WTC11 (cell line): ENCODE measurements around the gene B4GALT2. TPM values are rescaled to one million over a fixed set of nuclear protein-coding genes. Genes with fewer than 3 reads are reported as not detected.

ENCODE experiments used
- ATAC-seq: fragments of 200-7000 bp; cut with Tn5 transposase; 2 replicates; pipeline ENCODE4 v1.10.0; 2021; ENCODE audit warnings: mild to moderate bottlenecking, moderate library complexity
- CTCF ChIA-PET: fragments of 300-600 bp; sonication (Branson Sonifier 250); formaldehyde crosslinking; loops from one replicate; lab custom pipeline; 2021; ENCODE audit warnings: antibody characterized with exemption; lab: Charles Lee
- POLR2A ChIA-PET: fragments of 350-600 bp; sonication (Branson Sonifier 250); formaldehyde crosslinking; loops from one replicate; lab custom pipeline; 2021; ENCODE audit warnings: antibody characterized with exemption; lab: Charles Lee
- DNase-seq: peaks from one replicate; pipeline ENCODE4 v3.0.0; 2021; ENCODE audit warnings: low spot score
- H3K27ac Mint-ChIP-seq: 2 replicates; pipeline ENCODE4 v1.8.0; 2021; ENCODE audit warnings: mixed read lengths
- H3K27me3 Mint-ChIP-seq: 2 replicates; pipeline ENCODE4 v1.8.0; 2021; ENCODE audit warnings: low read depth, mild to moderate bottlenecking, moderate library complexity, mixed read lengths
- H3K36me3 Mint-ChIP-seq: 2 replicates; pipeline ENCODE4 v1.8.0; 2021; ENCODE audit warnings: mixed read lengths
- H3K4me1 Mint-ChIP-seq: 2 replicates; pipeline ENCODE4 v1.8.0; 2022; ENCODE audit warnings: mixed read lengths
- H3K4me3 Mint-ChIP-seq: 2 replicates; pipeline ENCODE4 v1.8.0; 2021; ENCODE audit warnings: mild to moderate bottlenecking, moderate library complexity, mixed read lengths
- H3K9me3 Mint-ChIP-seq: 2 replicates; pipeline ENCODE4 v1.8.0; 2021; ENCODE audit warnings: mixed read lengths
- ARID4B ChIP-seq: sonication (generic); formaldehyde crosslinking; IDR thresholded peaks from 2 replicates; pipeline ENCODE4 v1.8.0; 2023; ENCODE audit warnings: missing genetic modification reagents, mild to moderate bottlenecking, borderline replicate concordance
- CBFB ChIP-seq: sonication (generic); formaldehyde crosslinking; IDR thresholded peaks from 2 replicates; pipeline ENCODE4 v1.8.1; 2022; ENCODE audit warnings: mild to moderate bottlenecking, low read depth, missing genetic modification reagents
- E2F5 ChIP-seq: sonication (generic); formaldehyde crosslinking; IDR thresholded peaks from 2 replicates; pipeline ENCODE4 v1.8.1; 2022; ENCODE audit warnings: mild to moderate bottlenecking, moderate library complexity, missing genetic modification reagents
- ETV6 ChIP-seq: sonication (generic); formaldehyde crosslinking; IDR thresholded peaks from 2 replicates; pipeline ENCODE4 v1.8.1; 2022; ENCODE audit warnings: mild to moderate bottlenecking, missing genetic modification reagents
- FOXK1 ChIP-seq: sonication (generic); formaldehyde crosslinking; IDR thresholded peaks from 2 replicates; pipeline ENCODE4 v1.8.0; 2022; ENCODE audit warnings: mild to moderate bottlenecking, moderate library complexity, missing genetic modification reagents
- HMGA2 ChIP-seq: fragments of 250-450 bp; sonication (Bioruptor Pico); IDR thresholded peaks from 2 replicates; pipeline ENCODE4 v1.4.0; 2021; ENCODE audit warnings: mild to moderate bottlenecking, moderate library complexity
- HMGXB4 ChIP-seq: sonication (generic); formaldehyde crosslinking; IDR thresholded peaks from 2 replicates; pipeline ENCODE4 v1.8.1; 2023; ENCODE audit warnings: mild to moderate bottlenecking, moderate library complexity, missing genetic modification reagents
- IRF1 ChIP-seq: sonication (generic); formaldehyde crosslinking; IDR thresholded peaks from 2 replicates; pipeline ENCODE4 v1.8.0; 2023; ENCODE audit warnings: missing genetic modification reagents
- KAT7 ChIP-seq: sonication (generic); formaldehyde crosslinking; IDR thresholded peaks from 2 replicates; pipeline ENCODE4 v1.8.1; 2023; ENCODE audit warnings: missing genetic modification reagents, mild to moderate bottlenecking, borderline replicate concordance
- NR3C1 ChIP-seq: sonication (generic); formaldehyde crosslinking; conservative IDR thresholded peaks from 2 replicates; pipeline ENCODE4 v1.8.1; 2023; ENCODE audit warnings: low read depth, mild to moderate bottlenecking, missing genetic modification reagents
- RELA ChIP-seq: sonication (generic); formaldehyde crosslinking; IDR thresholded peaks from 2 replicates; pipeline ENCODE4 v1.8.1; 2022; ENCODE audit warnings: missing genetic modification reagents, mild to moderate bottlenecking, borderline replicate concordance
- SP1 ChIP-seq: sonication (generic); formaldehyde crosslinking; conservative IDR thresholded peaks from 2 replicates; pipeline ENCODE4 v1.8.1; 2022; ENCODE audit warnings: missing genetic modification reagents
- TEAD1 ChIP-seq: sonication (generic); formaldehyde crosslinking; IDR thresholded peaks from 2 replicates; pipeline ENCODE4 v1.8.0; 2022; ENCODE audit warnings: mild to moderate bottlenecking, missing genetic modification reagents
- ZBTB21 ChIP-seq: sonication (generic); formaldehyde crosslinking; IDR thresholded peaks from 2 replicates; pipeline ENCODE4 v1.8.1; 2023; ENCODE audit warnings: mild to moderate bottlenecking, missing genetic modification reagents, borderline replicate concordance
- ZNF232 ChIP-seq: sonication (generic); formaldehyde crosslinking; IDR thresholded peaks from 2 replicates; pipeline ENCODE4 v1.8.0; 2022; ENCODE audit warnings: mild to moderate bottlenecking, missing genetic modification reagents
- total RNA-seq: library from RNA; stranded (reverse); gene quantifications from 3 replicates; pipeline ENCODE4 v1.2.3, GENCODE V29; 2021
- TF ChIP-seq, protein P1 (sequence below): sonication (generic); formaldehyde crosslinking; IDR thresholded peaks from 2 replicates; pipeline ENCODE4 v1.8.0; 2022; ENCODE audit warnings: mild to moderate bottlenecking, missing genetic modification reagents

The B4GALT2 gene
- total RNA-seq, 1 experiment from 2014 or later: 66.7 TPM

GRCh38 chr1:43933386-43934100 lies 45.5 kb upstream of the B4GALT2 start, which contains the start of gene ARTN:
Gene ARTN (plus strand): TSS chr1:43933801. CDS start chr1:43935657, 1,856 bp downstream.
- H3K4me3 Mint-ChIP-seq: peak within 1 kb of the TSS; percentile 84
- TF ChIP-seq IRF1: no peak
- TF ChIP-seq HMGA2 (CRISPR knock-in tag): no peak
- peak; percentile 80; the same call in 1 of the 2 replicates for TF ChIP-seq CBFB (CRISPR knock-in tag)
- TF ChIP-seq SP1: 0 out of 2 replicates have a peak, but pooled peaks have one; percentile 11
- TF ChIP-seq HMGXB4 (CRISPR knock-in tag): peak; percentile 53; the same call in 1 of the 2 replicates
- TF ChIP-seq KAT7 (CRISPR knock-in tag): no peak
- peak; percentile 79 for TF ChIP-seq TEAD1 (CRISPR knock-in tag)
- 0 out of 2 replicates have a peak, but pooled peaks have one; percentile 13 for TF ChIP-seq ZBTB21 (CRISPR knock-in tag)
- TF ChIP-seq, protein P1, sequence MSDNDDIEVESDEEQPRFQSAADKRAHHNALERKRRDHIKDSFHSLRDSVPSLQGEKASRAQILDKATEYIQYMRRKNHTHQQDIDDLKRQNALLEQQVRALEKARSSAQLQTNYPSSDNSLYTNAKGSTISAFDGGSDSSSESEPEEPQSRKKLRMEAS (CRISPR knock-in tag): peak; percentile 49; the same call in 1 of the 2 replicates
- TF ChIP-seq NR3C1 (CRISPR knock-in tag): 0 out of 2 replicates have a peak, but pooled peaks have one; percentile 71
- TF ChIP-seq ARID4B (CRISPR knock-in tag): peak; percentile 69
- TF ChIP-seq ZNF232 (CRISPR knock-in tag): no peak
- no peak for TF ChIP-seq RELA (CRISPR knock-in tag)
- TF ChIP-seq FOXK1: peak; percentile 29; the same call in 1 of the 2 replicates
- peak; percentile 63; the same call in 1 of the 2 replicates for TF ChIP-seq E2F5 (CRISPR knock-in tag)
- TF ChIP-seq ETV6: peak; percentile 34; the same call in 1 of the 2 replicates
- TF ChIP-seq, all 79 proteins: peak for 11
- DNase-seq (peak; percentile 81), ATAC-seq (peak; percentile 38)
- peaks cover 49% of the 10 kb centered on the region for H3K4me1 Mint-ChIP-seq
- peaks cover 8% of the 10 kb centered on the region for H3K27me3 Mint-ChIP-seq
- no peaks in the 10 kb centered on the region for H3K9me3 Mint-ChIP-seq
- ChIA-PET CTCF (interaction anchor here (0.7 to 11.9 kb wide), 52 partner anchors 11 to 404 kb away, joined by 3 to 992 read pairs (median 10); partner anchors contain the start of genes ATP6V0B, IPO13, KDM4A and ST3GAL3), POLR2A (interaction anchor here (0.5 to 3.9 kb wide), 5 partner anchors 13 to 169 kb away, joined by 3 to 62 read pairs (median 3); partner anchors contain the start of gene IPO13)
- peak within 1 kb of the TSS; percentile 88 for H3K27ac Mint-ChIP-seq
- no peaks in the 10 kb centered on the region for H3K36me3 Mint-ChIP-seq
